Measurements from ENCODE around the gene ASB8.

The ASB8 gene

DNA sequence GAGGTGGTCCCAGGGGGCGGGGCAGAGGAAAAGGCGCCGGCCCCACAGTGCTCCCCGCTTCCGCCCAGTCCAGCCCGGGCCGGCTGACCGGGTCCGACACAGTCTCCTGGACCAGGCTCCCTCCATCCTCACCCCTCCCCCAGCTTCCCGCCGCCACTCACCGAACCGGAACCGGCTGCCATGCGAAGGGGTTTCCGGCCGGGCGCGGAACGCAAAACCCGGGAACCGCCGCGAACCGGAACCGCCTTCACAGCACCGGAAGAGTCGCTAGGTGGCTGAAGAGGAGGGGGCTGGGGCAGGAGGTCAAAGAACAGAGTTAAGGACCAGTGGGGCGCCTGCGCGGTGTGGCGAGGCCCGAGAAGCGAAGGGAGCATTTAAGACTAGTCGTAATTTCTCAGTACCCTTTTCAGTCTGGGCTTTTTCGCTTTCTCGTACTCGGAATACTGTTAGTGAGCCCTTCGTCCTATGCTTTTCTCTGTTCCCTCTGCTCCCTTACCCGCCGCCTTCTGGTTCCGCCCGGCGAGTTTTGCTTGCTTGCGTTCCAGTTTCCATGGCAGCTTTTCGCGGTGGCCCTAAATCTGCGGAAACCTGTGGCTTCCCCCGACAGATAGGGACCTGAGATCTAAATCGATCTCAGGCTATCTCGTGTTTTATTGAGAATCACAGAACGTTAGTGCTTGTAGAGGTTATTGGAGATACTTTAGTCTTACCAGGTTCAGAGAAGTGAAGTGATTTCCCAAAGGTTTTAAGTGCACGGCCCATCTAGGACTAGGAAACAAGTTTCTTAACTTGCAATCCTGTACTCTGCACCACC lies 51.2 kb downstream of the ASB8 start, which contains the start of gene SENP1:
Gene SENP1 (minus strand): TSS at position 213 of the 814 bp plus-strand sequence. CDS start 4,607 bp downstream, outside the sequence.
- peak; percentile 87 to 89 for DNase-seq (ENCODE audit: low read depth in 2 of 2)

DNA sequence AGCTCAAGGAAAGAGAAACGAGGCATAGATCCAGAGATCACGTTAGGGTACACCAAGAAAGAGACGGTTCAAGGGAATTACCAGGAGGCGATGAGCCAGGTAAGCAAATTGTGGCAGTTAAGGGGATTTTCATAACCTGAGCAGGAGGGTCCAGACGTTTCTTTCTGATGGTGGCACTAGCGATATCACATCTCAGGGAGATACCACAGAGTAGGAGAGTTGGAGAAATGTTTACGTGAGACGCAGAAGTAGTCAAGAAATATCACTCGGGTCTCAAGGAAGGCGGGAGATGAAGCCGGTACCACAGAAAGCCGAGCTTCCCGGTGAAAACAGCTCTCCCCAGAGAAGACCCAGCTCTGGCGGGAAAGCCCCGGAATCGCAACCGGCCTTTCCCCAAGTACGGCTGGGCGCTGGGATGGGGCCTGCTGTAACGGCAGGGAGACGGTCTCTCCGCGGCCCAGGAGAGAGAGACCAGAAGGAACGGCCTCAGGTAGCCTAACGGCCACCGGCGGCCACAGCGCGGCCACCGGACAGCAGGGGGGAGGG lies 51.9 kb downstream of the ASB8 start:
- peak in 1 of 2 donors; percentile 18 for DNase-seq (ENCODE audit: low read depth in 2 of 2)

DNA sequence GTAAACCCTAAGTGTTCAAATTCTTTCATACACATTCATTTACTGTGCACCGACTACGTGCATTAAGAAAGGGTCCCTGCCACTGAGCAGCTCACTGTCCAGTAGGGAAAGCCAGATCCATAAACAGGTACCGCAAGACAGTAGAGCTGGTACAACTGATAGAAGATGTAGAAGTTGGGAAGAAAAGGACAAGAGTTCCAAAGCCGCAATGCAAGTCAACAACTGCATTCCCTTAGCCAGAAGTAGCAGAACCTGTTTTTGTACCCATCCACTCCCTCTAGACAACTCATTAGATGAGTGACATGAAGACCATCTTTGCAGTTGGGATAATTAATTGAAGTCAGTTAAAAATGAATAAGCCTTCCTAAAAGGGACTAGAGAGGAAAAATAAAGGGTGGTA lies 52.8 kb downstream of the ASB8 start:
- DNase-seq (ENCODE audit: low read depth in 2 of 2): no peak
